ENCODE measurements around the gene LDAH. TPM values are rescaled to one million over a fixed set of nuclear protein-coding genes. Genes with fewer than 3 reads are reported as not detected.

LDAH gene
- total and polyA plus RNA-seq, 2 donors: 10.8 to 28.2 TPM

DNA sequence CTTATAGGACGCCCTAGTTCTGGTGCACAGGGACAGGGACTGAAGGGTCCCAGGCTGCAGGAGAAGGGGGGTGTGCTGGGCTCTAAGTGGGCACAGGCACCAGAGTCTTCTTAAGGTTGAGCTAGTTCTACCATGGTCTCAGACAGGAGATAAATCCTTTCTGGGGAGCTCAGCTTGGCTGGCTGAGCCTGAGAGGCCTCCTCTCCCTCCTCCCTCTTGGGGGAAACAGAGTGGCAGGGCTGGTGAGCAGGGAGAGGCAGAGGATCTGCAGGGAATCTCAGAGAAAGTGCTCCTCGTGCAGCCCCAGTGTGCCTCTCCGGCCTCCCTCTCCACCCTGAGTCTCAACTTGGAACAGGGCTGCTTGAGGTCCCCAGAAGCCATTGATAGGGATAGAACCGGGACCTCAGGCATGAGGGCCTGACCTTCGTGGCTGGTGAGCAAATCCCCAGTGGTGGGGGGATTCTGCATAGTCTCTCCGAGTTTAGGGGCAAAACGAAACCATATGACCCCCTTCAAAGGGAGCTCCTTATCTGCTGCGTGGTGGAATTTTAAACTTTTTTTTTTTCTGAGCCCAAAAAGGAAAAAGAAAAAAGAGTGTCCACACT, 153.9 kb downstream of the LDAH start:
- Histone ChIP-seq H3K27ac (ENCODE audit: low read depth) (no peak overlapping the region), H3K4me1 (ENCODE audit: insufficient read depth) (no peaks in the 10 kb centered on the region), H3K36me3 (ENCODE audit: insufficient read depth) (no peaks in the 10 kb centered on the region), H3K4me3 (ENCODE audit: low read depth, low read length) (no peak overlapping the region)
- 73% methylated on average over 8 of the region's 8 CpGs for WGBS
- no peak for DNase-seq (ENCODE audit: extremely low spot score)

DNA sequence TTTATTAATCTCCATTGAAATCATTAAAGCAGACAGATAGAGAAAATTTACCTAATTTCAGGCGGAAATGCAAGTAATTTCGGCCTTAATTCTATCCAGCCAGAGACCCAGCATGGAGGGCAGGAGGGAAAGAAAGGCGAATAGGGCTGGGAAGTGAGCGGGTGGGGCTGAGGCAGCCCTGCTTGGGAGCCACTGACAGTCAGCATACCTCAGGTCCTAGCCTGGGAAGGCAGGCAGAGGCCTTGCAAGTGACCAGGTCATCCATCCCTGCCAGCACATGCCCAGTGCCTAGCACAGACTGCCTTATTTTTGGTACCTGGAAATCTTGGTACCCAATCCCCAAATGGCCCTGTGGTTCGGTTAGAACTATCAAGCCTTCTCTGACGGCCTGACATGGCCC, 154.4 kb downstream of the LDAH start:
- 92% methylated on average over 6 of the region's 6 CpGs for WGBS
- Histone ChIP-seq H3K36me3 (ENCODE audit: insufficient read depth) (no peaks in the 10 kb centered on the region), H3K4me3 (ENCODE audit: low read depth, low read length) (no peak overlapping the region), H3K4me1 (ENCODE audit: insufficient read depth) (no peaks in the 10 kb centered on the region), H3K27ac (ENCODE audit: low read depth) (no peak overlapping the region)
- no peak for DNase-seq (ENCODE audit: extremely low spot score)

DNA sequence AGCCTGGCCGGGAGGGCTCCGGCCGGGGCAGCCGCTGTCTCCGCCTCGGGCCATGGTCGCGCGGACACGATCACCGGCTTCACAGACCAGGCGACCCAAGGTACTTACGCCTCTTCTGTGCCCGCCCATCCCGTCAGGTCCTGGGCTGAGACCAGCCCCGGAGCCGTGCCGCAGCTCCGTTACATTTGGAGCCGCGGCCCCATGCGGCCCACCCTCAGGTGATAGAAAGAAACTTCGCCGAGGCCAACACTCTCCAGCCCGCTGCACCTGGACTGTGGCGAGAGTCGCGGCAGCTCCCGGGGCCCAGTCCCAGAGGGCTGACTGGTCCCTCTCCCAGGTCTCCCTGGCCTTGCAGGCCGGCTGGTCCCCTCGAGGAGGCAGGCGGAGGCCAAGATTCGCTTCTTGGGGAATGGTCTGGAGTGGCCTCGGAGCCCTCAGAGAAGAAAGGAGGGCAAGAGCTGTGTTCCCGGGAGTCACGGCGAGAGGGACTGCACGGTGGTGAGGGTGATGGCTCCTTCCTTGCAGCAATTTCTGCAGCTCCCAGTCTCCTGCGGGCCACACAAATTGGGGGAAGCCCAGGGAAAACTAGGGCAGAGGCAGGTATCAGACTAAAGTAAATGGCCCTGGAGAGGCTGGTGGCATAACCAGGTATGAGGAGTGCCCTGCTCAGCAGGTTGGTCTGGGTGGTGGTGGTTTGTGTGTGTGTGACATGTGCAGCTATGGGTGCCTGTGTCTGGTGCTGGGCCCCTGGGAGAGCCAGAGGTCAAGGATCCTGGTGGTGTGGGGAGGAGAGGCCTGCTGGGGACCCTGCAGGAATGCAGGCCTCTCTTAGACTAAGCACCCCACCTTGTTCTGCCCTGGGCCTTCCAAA, 155.1 kb downstream of the LDAH start:
- H3K36me3 ChIP-seq (ENCODE audit: insufficient read depth): no peaks in the 10 kb centered on the region
- H3K27ac ChIP-seq (ENCODE audit: low read depth): peak overlapping the region; percentile 33
- no peak for DNase-seq (ENCODE audit: extremely low spot score)
- H3K4me1 ChIP-seq (ENCODE audit: insufficient read depth): no peaks in the 10 kb centered on the region
- 30% methylated on average over 39 of the region's 39 CpGs for WGBS
- peak overlapping the region; percentile 46 for H3K4me3 ChIP-seq (ENCODE audit: low read depth, low read length)

DNA sequence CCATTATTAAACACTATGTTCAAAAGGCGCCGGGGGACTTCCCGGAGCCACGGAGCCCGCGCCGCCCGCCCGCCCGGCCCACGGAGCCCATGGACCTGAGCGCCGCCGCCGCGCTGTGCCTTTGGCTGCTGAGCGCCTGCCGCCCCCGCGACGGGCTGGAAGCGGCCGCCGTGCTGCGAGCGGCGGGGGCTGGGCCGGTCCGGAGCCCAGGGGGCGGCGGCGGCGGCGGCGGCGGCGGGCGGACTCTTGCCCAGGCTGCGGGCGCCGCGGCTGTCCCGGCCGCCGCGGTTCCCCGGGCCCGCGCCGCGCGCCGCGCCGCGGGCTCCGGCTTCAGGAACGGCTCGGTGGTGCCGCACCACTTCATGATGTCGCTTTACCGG, 155.8 kb downstream of the LDAH start:
- Histone ChIP-seq H3K4me3 (ENCODE audit: low read depth, low read length) (peak overlapping the region; percentile 46), H3K36me3 (ENCODE audit: insufficient read depth) (no peaks in the 10 kb centered on the region), H3K4me1 (ENCODE audit: insufficient read depth) (no peaks in the 10 kb centered on the region), H3K27ac (ENCODE audit: low read depth) (peak overlapping the region; percentile 33)
- DNase-seq (ENCODE audit: extremely low spot score): no peak
- WGBS: under 1% methylated on average over 59 of the region's 62 CpGs

DNA sequence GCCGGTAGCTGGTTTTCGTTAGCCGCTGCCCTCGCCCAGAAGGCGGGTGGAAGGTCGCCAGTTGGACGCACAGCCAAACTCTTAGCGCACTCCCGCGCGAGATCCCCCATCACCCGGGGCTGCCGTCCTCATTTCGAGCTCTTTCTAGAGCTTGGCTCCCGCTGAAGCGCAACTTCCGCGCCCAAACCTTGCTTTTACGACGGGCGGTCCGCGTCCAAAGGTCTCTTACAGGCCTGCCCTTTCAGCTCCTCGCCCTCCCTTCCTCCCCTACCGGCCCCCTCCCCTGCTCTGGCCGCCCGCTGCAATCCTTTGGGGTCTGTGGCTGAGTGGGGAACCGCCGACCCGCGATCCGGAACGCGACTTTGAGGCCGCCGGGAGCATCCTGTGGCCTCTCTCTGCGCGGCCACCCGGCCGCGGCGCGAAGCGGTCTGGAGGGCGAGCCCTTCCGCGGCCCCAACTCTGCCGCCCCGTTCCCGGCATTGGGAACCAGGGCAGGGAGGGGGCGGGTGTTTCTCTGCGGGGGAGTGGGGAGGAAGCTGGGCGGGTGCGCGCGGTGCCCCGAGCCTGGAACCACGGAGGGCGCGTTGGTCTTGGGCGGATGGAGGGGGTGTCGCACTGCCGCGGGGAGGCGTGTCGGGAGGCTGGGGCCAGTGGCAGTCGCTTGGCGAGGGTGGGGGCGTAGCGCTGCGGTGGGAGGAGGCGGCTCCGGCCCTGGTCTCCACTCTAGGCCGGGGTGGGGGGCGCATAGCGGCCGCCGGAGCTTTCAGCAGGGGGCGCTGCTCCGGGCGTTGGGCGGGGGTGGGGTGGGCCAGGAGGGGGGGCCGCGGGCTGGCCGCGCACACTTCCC, 156.4 kb downstream of the LDAH start, which contains the start of gene GDF7:
TSS of gene GDF7 (plus strand) at position 841 of the 847 bp plus-strand sequence. CDS start 96 bp downstream, outside the sequence.
- Histone ChIP-seq H3K27ac (ENCODE audit: low read depth) (peak within 1 kb of the TSS; percentile 33), H3K36me3 (ENCODE audit: insufficient read depth) (no peaks in the 10 kb centered on the region), H3K4me3 (ENCODE audit: low read depth, low read length) (peak within 1 kb of the TSS; percentile 46), H3K4me1 (ENCODE audit: insufficient read depth) (no peaks in the 10 kb centered on the region)
- WGBS: under 1% methylated on average over 86 of the region's 86 CpGs
- DNase-seq (ENCODE audit: extremely low spot score): no peak

DNA sequence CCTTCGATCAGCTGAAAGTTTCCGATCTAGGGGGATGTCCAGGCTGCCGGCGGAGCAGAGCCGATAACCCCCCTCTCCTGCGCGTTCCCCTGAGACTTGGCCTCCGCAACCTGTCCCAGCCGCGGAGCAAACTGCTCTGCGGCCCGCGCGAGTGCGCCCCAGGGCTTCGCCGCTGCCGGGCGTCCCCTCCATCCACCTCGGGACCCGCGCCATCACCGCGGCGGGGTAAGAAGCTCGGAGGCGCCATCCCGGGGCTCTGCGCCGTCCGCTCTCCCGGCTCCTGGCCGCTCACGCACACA, 156.9 kb downstream of the LDAH start:
- no peak overlapping the region for H3K27ac ChIP-seq (ENCODE audit: low read depth)
- H3K4me3 ChIP-seq (ENCODE audit: low read depth, low read length): peak overlapping the region; percentile 46
- DNase-seq (ENCODE audit: extremely low spot score): no peak
- WGBS: 2% methylated on average over 34 of the region's 34 CpGs
- H3K36me3 ChIP-seq (ENCODE audit: insufficient read depth): no peaks in the 10 kb centered on the region
- H3K4me1 ChIP-seq (ENCODE audit: insufficient read depth): no peaks in the 10 kb centered on the region

DNA sequence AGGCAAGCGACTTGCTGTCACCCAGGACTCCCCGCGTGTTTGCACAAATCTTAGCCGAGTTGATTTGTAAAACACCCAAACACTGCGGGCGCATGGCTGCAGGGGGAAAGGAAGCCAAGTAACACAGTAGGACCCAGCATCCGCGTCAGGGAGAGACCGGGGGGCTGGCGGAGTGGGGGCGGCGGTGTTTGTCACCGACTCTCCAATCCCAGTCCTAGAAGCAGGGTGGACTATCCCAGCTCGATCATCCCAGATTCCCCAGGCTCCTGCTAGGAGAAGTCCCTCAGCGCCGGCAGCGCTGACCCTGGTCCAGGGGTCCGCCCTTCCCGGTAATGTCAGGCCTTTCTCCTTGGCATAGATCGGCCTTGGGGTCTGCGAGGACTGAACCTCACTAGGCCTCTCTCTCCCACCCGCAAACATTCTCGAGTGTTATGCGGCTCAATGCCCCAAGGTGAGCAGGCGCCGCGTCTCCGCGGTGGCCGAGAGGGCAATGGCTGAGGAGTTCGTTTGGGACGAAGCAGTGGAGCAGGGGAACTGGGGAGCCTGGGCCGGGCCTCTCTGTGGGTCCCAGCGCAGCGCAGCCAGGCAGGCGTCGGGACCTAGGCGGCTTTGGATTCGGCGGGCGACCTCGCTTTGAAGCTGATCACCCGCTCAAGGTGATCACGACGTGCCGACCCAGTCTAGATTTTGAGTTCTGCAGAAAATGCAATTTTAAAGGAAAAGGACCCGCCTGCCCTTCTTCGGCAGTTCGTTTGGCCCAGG, 157.5 kb downstream of the LDAH start:
- no peaks in the 10 kb centered on the region for H3K36me3 ChIP-seq (ENCODE audit: insufficient read depth)
- H3K27ac ChIP-seq (ENCODE audit: low read depth): no peak overlapping the region
- WGBS: 7% methylated on average over 49 of the region's 49 CpGs
- H3K4me3 ChIP-seq (ENCODE audit: low read depth, low read length): peak overlapping the region; percentile 46
- no peak for DNase-seq (ENCODE audit: extremely low spot score)
- no peaks in the 10 kb centered on the region for H3K4me1 ChIP-seq (ENCODE audit: insufficient read depth)

DNA sequence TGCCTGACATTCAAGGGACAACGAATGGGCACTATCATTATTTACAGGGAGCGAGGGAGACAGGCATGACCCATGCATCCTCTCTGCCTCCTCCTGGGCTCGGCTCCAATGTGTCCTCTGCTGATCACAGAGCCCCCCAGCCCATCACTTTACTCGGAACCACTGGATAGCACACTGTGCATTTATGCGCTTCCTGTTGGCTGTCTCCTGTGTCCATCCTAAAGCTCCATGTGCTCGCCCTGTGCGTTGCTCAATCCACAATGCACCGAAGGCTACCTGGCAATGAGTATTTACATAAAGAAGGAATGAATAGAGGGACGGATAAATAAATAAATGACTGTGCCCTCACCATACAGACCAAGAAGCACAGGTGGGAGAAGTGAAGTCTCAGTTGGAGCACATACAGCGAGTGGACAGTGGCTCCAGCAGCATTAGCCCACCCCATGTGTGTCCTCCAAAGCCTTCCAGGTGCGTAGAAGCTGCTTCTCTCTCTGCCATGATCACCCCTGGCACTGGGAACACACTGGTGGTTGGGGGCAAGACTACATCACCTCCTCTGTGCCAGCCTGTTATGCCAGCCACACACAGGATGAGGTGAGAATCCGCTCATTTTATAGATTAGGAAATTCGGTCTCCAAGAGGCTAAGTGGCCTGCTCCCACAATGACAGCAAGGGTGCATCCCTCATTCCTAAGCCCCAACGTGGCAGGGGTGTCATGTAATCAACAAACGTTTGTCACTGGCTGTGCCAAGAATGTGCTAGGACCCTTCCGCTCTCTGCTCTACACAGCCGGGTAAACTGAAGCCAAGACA, 158.3 kb downstream of the LDAH start:
- no peak for DNase-seq (ENCODE audit: extremely low spot score)
- Histone ChIP-seq H3K4me1 (ENCODE audit: insufficient read depth) (no peaks in the 10 kb centered on the region), H3K4me3 (ENCODE audit: low read depth, low read length) (no peak overlapping the region), H3K27ac (ENCODE audit: low read depth) (no peak overlapping the region), H3K36me3 (ENCODE audit: insufficient read depth) (no peaks in the 10 kb centered on the region)
- WGBS: 34% methylated on average over 17 of the region's 17 CpGs

DNA sequence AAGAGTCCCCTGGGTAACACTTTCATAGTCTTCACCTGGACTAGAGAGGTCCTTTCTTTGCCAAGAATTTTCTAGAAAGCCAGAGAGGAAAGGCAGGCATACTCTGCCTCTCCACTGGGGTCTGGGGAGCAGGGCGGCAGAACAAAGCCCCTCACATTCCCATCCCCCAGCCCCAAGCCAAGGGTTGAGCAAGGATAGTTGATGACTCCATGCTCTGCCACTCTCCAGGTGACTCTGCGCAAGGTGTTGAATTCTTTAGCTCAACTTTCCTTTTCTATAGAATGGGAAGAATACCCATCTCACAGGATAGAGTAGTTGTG, 158.9 kb downstream of the LDAH start:
- Histone ChIP-seq H3K27ac (ENCODE audit: low read depth) (no peak overlapping the region), H3K36me3 (ENCODE audit: insufficient read depth) (no peaks in the 10 kb centered on the region), H3K4me3 (ENCODE audit: low read depth, low read length) (no peak overlapping the region), H3K4me1 (ENCODE audit: insufficient read depth) (no peaks in the 10 kb centered on the region)
- DNase-seq (ENCODE audit: extremely low spot score): no peak
- WGBS: 53% methylated on average over 2 of the region's 2 CpGs

DNA sequence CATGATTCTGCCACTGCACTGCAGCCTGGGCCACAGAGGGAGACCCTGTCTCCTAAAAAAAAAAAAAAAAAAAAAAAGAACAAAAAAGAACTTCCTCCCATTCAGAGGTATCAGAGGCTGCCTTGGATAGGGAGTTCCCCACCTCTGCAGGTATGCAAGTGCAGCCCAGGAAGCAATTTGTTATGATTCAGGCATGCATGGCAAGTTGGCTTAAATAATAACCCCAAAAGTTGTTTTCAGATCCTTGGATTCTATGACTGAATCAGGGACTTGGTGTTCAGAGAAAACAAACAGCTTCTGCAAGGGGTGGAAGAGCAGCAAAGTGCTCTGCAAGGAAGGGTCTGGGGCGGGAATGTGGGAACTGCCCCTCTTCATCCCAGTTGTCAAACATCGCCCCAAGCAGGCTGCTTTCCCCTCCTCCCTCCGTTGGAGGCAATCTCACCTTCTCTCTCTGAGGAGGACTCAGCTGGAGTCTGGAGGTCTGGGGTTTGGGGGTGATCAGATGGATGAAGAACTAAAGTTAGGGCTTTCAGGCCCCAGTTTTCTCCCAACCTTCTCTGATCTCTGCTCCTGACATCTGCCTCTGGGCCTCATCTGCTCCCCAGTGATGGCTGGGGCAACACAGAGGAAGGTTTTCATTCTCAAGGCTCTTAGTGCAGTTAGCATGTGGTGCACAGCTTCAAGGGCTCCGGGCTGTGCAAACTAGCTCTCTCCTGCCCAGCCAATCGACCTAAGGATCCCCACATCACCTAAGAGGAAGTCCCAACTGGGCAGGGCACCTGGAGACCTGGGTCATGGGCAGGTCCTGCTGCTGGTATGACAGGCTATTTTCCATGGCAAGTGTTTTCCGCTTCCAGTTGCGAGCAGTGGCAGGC, 159.5 kb downstream of the LDAH start:
- Histone ChIP-seq H3K4me1 (ENCODE audit: insufficient read depth) (no peaks in the 10 kb centered on the region), H3K36me3 (ENCODE audit: insufficient read depth) (no peaks in the 10 kb centered on the region), H3K27ac (ENCODE audit: low read depth) (no peak overlapping the region), H3K4me3 (ENCODE audit: low read depth, low read length) (no peak overlapping the region)
- no peak for DNase-seq (ENCODE audit: extremely low spot score)
- WGBS: 48% methylated on average over 7 of the region's 7 CpGs

DNA sequence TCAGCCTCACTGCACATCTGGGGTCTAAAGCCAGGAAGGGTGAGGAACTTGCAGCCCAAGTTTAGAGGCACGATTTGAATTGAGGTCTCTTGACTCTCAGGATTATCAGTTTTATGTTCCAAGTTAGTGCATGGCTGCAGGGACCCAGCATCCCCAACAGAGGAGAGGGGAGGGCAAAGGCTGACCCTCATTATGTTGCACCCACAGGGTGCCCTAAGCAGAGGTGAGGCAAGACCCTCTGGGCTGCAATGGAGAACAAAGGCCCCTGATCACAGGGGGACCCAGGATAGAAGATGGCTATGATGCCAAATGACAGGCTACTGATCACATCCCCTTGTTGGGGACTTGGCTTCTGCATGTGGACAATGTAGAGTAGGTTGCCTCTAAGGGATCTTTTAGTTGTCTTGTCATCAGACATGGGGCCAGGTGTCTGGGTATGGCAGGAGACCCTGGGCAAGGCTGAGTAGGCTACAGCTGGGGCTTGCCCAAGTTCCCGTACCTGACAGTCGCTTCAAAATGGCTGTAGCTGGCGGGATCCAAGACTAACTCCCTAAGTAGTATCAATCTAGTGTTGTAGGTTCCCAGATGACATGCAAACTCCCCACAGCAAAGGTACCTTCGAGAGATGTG, 160.5 kb downstream of the LDAH start:
- Histone ChIP-seq H3K27ac (ENCODE audit: low read depth) (no peak overlapping the region), H3K4me3 (ENCODE audit: low read depth, low read length) (no peak overlapping the region), H3K4me1 (ENCODE audit: insufficient read depth) (no peaks in the 10 kb centered on the region), H3K36me3 (ENCODE audit: insufficient read depth) (no peaks in the 10 kb centered on the region)
- WGBS: 79% methylated on average over 5 of the region's 5 CpGs
- DNase-seq (ENCODE audit: extremely low spot score): no peak
